NCI-H2171 treated with DMSO at 0.1 percent for 48 hours (cell line): ENCODE results near the gene KNSTRN.
A peak's percentile ranks its signal among the peaks of the same experiment; 100 is the strongest.

ENCODE experiments used
- DNase-seq: peaks from one replicate; lab custom pipeline; 2025; lab: John Stamatoyannopoulos, UW

The KNSTRN gene

GRCh38 chr15:40366457-40367370, 15.8 kb upstream of the KNSTRN start:
- DNase-seq: peak; percentile 10

- DNase-seq: no peak
These were observed 15.2 kb upstream of the KNSTRN start for GRCh38 chr15:40367371-40367685.

DNA sequence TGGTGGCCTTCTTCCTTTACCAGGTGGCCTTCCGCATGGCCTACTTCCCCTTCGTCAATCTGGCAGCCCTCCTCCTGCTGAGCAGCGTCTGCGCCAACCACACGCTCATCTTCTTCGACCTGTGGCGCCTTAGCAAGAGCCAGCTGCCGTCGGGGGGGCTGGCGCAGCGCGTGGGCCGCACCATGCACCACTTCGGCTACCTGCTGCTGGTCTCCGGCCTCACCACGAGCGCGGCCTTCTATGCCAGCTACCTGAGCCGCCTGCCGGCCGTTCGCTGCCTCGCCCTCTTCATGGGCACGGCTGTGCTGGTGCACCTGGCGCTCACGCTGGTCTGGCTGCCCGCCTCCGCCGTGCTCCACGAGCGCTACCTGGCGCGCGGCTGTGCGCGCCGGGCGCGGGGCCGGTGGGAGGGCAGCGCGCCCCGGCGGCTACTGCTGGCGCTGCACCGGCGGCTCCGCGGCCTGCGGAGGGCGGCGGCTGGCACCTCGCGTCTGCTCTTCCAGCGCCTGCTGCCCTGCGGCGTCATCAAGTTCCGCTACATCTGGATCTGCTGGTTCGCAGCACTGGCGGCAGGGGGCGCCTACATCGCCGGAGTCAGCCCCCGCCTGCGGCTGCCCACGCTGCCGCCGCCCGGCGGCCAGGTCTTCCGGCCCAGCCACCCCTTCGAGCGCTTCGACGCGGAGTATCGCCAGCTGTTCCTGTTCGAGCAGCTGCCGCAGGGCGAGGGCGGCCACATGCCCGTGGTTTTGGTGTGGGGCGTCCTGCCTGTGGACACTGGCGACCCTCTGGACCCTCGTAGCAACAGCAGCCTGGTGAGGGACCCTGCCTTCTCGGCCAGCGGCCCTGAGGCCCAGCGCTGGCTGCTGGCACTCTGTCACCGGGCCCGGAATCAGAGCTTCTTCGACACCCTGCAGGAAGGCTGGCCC, 14.6 kb upstream of the KNSTRN start:
- no peak for DNase-seq

GRCh38 chr15:40368719-40369473, 13.6 kb upstream of the KNSTRN start:
- no peak for DNase-seq

- DNase-seq: no peak
These were observed 13.0 kb upstream of the KNSTRN start for GRCh38 chr15:40369474-40369869.

DNA sequence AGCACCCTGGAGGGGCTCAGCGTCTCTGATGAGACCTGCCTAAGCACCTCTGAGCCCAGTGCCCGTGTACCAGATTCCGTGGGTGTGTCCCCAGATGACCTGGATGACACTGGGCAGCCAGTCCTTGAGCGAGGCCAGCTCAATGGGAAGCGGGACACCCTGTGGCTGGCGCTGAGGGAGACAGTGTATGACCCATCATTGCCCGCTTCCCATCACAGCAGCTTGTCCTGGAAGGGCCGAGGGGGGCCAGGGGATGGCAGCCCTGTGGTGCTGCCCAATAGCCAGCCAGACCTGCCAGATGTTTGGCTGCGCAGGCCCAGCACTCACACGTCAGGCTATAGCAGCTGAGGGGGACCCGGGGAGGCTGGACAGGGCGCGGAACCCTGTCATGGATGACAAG, 12.6 kb upstream of the KNSTRN start:
- no peak for DNase-seq

DNA sequence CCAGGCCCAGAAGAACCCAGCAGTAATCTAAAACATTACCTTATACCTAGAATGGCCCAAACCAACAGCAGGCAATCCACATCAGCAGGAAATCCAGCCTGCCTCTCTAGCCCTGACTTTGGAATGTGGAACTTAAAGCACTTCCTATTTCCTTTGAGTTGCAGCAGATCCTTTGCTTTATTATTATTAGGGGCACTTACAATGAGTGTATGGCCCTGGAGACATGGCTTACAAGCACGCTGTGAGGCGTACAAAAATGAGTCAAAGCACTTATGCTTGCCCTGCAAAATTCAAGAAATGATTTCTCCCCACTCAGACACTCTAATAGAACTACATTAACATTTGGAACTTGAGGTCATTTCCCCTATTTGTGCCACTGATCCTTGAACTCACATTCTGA, 9.5 kb upstream of the KNSTRN start:
- no peak for DNase-seq

DNA sequence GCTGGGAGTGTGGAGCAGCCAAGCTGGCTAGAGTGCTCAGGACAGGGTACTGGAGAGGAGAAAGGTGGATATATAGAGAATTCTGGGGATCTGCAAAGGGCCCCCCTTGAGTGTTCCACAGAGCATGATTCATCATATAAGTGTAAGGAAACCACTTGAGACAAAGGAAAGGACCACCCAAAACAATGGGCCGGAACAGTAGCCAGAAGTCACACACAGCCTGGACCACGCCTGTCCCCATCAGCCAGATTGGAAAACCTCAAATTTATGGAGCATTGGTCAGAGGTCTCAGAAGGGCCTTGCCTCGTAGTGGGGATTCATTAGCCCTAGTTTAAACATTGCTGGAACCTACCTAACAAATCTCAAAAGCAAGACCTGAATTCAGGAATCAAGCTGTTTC, 4.9 kb upstream of the KNSTRN start:
- DNase-seq: no peak

DNA sequence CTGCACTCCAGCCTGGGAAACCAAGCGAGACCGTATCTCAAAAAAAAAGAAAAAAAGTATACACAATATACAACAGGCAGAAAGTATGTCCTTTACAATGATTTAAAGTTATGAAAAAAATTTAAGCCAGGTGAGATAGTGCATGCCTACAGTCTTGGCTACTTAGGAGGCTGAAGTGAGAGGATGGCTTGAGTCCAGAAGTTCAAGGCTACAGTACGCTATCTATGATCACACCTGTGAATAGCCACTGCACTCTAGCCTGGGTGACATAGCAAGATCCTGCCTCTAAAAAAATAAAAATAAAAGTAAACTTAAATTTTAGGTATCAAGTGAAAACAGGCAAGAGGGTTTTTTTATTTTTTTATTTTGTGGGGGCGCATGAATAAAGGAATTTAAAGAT, 3.1 kb upstream of the KNSTRN start:
- no peak for DNase-seq

DNA sequence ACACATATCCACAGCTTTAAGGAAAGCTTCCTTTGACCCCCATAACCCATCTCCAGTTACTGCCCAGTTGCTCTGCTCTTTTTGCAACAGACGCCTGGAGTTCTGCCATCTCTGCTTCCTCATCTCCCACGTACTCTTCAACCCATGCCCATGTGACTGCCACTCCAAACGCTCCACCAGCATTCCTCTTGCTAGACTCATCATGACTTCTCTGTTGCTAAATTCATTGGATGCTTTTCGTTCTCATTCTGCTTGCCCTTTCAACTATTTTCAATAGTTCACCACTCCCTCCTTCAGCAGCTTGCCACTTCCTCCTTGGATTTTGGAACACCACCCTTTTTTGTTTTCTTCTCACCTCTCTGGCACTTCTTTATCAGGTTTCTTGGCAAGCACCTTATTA, 2.7 kb upstream of the KNSTRN start:
- DNase-seq: no peak

GRCh38 chr15:40380636-40381035, 1.9 kb upstream of the KNSTRN start:
- DNase-seq: no peak

DNA sequence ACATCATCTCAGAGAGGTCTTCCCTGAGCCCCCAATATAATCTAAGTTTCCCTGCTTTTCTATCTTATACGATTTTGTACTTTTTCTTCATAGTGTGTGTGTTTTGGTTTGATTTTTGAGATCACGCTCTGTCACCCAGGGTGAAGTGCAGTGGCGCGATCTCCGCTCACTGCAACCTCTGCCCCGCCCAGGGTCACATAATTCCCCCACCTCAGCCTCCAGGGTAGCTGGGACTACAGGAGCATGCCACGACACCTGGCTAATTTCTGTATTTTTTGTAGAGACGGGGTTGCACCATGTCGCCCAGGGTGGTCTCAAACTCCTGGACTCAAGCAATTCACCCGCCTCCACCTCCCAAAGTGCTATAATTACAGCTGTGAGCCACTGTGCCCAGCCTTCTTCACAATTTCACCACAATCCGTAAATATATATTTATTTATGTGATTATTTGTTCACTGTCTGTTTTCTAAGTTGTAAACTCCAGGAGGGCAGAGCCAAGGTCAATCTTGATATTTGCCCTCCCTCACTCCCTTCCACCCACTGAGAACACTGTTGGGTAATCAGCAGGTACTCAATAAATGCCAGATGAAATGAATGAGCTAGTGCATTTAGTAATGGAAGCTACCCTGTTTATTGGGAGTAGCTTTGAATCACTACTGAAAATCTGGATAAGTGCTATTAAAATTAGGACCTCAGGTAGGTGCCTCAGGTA, 547 bp upstream of the KNSTRN start:
- no peak for DNase-seq

- no peak for DNase-seq
These were observed 4.0 kb downstream of the KNSTRN start for GRCh38 chr15:40386480-40386879.

DNA sequence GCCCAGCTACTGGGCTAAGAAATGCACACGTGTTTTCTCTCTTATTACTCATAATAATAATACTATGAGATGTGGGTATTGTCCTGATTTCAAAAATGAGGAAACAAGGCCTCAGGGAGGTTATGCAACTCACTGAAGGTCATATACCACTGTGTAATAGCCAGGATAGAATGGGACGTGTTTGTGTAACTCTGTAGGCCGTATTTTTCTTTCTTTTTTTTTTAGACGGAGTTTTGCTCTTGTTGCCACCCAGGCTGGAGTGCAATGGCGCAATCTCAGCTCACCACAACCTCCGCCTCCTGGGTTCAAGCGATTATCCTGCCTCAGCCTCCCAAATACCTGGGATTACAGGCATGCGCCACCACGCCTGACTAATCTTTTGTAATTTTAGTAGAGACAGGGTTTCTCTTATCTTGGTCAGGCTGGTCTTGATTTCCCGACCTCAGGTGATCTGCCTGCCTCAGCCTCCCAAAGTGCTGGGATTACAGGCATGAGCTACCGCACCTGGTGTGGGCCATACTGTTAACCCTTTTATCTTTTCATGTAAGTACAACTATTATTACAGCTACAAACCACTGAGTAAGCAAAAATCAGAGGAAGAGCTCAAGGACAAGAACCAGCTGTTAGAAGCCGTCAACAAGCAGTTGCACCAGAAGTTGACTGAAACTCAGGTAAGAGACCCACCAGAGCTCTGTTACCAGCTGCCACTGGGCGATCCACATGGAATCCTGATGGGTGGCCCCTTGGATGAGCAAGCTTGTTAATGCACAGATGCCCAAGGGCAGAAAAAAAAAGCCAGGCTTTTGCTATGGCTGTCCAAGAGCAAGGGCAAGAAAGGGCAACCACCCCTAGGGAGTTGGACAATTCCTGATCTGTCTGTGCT, 6.7 kb downstream of the KNSTRN start:
- DNase-seq: no peak

DNA sequence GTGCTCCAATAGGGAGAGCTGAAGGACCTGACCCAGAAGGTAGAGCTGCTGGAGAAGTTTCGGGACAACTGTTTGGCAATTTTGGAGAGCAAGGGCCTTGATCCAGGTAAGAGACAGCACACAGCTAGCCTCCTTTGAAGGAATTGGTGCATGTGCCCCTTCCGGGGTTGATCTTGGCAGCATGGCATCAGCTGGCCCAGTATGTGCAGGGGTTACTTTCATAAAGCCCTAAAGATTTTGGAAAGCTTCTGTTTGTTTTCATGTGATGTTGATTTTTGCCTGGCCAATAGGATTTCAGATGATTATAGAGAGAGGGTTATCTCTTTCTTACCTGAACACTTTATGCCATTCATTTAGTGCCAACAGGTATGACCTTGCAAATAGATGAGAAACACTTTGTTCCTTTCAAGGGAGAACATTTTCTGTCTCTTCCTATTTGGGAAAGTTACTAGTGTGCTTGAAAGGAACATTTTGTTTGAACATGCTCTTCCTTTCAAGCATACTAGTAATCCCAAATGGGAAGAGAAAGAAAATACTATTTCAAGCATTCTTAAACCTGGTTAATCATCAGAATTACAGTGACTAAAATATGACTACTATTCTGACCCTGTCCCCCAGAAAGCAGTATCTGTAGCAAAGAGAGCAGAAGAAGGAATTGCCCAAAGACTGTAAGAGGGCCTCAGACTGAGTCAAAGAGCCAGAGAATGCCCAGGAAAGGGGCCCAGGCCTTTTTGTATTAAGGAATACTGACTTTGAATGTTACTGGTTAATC, 7.5 kb downstream of the KNSTRN start:
- no peak for DNase-seq

DNA sequence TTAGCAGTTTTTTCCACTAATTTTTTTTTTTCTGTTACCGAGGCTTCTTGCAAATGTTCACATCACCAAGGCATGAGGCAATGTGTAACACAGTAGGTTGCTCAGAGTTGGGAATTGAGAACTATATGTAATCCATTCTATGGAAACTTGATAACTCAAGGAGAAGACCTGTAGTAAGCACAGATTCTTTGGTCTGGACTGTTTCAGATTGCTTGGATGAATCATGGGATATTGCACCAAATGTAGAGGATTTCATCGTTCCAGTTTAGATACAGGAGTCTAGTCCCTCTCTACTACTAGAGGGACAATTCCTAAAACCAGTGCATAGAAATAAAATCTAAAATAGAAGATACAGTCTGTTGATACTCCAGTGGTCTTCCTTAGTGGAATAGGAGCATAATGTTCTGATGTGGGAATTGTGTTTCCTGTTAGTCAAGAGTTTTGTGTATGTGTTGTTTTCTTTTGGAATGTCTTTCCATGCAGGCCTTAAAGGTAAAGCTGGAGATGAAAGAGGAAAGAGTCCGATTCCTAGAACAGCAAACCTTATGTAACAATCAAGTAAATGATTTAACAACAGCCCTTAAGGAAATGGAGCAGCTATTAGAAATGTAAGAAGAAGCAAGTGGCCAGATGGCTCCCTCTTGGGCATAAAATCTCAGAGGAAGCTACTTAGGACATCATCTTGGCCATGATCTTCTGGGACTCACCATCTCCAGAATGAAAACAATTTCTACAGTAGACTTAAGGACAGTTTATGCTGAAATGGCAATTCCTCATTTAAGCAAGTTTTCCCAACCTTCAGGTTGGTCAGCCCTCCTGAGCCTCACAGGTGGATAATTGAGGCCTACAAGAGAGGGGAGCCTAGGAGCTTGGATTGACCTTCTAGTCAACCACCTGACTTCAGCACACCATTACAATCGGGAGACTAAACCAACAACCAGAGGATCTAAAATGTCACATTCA, 10.7 kb downstream of the KNSTRN start:
- no peak for DNase-seq

DNA sequence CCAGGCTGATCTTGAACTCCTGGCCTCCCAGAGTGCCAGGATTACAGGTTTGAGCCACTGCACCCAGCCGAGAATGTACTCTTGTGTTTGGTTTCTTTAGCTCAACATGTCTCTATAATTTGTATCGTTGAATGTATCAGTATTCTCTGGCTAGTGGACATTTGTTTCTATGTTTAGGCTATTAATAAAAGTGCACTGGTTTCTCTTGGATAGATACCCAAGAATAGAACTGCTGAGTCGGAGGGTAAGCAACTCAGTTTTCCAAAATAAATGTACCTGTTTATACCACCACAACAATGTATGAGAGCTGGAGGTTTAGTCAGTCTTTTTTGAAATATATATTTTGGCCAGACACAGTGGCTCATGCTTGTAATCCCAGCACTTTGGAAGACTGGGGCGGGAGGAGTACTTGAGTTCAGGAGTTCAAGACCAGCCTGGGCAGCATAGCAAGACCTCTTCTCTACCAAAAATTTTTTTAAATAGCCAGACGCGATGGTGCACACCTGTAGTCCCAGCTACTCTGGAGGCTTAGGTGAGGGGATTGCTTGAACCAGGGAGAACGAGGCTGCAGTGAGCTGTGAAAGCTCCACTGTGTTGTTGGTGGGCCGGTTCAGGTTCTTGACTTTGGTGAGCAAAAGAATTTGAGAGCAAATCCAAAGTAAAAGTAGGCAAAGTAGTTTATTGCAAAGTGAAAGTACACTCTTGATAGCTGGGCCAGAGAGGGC, 15.3 kb downstream of the KNSTRN start:
- DNase-seq: no peak

DNA sequence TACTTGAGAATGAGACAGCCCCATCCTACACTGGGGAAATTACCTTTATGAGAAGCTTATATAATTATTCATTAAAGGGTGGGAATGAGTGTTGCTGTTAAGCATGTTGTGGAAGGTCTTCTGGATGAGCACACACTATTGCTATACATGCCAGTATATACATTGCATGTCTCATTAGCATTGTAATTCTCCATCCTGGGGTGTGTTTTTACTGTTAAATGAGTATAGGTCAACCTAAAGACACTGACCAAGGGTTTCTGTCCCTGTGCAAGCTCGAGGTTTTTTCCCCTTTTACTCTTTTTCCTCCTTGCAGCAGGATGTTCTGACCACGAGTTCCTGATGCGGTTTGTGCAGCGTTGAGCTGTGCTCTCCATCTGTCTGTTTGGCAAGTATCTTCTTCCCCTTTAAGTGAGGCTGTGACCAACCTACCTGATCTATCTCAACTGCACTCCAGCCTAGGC, 15.9 kb downstream of the KNSTRN start:
- no peak for DNase-seq
